Fibroblast of villous mesenchyme (primary cell): Measurements from ENCODE around the gene ADA. TPM values are rescaled to one million over a fixed set of nuclear protein-coding genes. Genes with fewer than 3 reads are reported as not detected.
"Not testable (repeated sequence)": the region's sequence is repeated elsewhere in the genome, so short reads cannot be mapped to it uniquely, and the experiment has no call there.

Source experiments
- DNase-seq: peaks from one replicate; pipeline ENCODE4 v3.0.0-alpha.2; 2010; ENCODE audit warnings: low read depth
- H3K4me3 ChIP-seq: 2 replicates; pipeline ENCODE4 v1.5.1; 2011; ENCODE audit warnings: low read depth, mild to moderate bottlenecking, low read length
- total RNA-seq: library from RNA; depleted of rRNA; stranded (reverse); fragments of >200 nt; gene quantifications from 2 replicates; pipeline ENCODE4 v1.2.3, GENCODE V29; 2012
- TF ChIP-seq, protein P1 (sequence below): IDR thresholded peaks from 2 replicates; pipeline ENCODE4 v1.5.1; 2012; ENCODE audit warnings: low read depth, mild to moderate bottlenecking, low read length; ENCODE audit not compliant: insufficient read depth

The ADA gene
- total RNA-seq, 1 donor, result 10.4 TPM

DNA sequence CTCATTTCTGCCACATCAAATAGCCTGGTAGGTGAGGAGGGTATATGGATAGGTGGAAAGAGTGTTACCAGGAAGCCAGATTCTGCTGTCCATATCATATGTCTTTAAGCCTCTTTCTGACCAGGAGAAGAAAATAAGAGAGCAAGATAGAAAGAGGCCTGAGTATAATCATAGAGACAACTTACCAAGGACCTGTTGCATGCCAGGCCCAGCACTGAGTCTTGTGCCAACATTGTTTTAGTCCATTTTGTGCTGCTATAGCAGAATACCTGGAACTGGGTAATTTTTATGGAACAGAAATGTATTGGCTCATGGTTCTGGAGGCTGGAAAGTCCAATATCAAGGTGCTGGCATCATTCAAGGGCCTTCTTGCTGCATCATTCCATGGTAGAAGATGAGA is 7.3 kb upstream of the ADA start:
- no peak for DNase-seq
- H3K4me3 ChIP-seq, result no peak overlapping the region
- TF ChIP-seq, protein P1, sequence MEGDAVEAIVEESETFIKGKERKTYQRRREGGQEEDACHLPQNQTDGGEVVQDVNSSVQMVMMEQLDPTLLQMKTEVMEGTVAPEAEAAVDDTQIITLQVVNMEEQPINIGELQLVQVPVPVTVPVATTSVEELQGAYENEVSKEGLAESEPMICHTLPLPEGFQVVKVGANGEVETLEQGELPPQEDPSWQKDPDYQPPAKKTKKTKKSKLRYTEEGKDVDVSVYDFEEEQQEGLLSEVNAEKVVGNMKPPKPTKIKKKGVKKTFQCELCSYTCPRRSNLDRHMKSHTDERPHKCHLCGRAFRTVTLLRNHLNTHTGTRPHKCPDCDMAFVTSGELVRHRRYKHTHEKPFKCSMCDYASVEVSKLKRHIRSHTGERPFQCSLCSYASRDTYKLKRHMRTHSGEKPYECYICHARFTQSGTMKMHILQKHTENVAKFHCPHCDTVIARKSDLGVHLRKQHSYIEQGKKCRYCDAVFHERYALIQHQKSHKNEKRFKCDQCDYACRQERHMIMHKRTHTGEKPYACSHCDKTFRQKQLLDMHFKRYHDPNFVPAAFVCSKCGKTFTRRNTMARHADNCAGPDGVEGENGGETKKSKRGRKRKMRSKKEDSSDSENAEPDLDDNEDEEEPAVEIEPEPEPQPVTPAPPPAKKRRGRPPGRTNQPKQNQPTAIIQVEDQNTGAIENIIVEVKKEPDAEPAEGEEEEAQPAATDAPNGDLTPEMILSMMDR, result no peak

DNA sequence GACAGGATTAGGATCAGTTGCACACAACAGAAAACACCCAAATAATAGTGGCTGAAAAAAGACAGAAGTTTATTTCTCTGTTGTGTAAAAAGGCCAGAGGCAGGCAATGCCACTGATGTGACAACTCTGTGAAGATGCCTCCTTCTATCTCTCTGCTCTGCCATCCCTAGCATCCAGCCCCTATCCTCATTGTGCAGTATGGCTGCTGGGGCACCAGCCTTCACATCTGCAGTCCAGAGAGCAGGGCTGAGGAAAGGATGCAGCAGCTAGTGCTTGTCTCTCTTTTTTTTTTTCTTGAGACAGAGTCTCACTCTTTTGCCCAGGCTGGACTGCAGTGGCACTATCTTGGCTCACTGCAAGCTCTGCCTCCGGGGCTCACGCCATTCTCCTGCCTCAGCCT is 6.4 kb upstream of the ADA start:
- DNase-seq, result no peak
- H3K4me3 ChIP-seq, result no peak overlapping the region
- TF ChIP-seq, protein P1, result no peak

DNA sequence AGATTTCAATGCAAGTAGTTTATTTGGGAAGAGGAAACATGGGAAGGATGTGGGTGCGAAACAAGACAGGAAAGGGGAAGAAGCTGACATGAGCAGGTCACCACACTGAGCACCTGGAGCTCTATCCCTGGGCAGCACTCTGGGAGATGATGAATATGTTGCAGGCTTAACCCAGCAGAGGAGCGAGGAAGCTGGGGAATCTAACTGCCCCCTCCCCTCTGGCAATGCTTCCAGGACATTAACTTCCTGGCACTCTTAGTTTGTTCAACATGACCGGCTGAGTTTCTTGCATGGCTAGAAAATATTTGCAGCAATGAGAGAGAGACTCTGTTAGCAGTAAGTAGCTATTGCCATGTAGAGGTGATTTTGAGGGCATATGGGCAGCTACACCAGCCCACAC is 4.9 kb upstream of the ADA start:
- no peak for DNase-seq
- TF ChIP-seq, protein P1, result no peak
- no peak overlapping the region for H3K4me3 ChIP-seq

DNA sequence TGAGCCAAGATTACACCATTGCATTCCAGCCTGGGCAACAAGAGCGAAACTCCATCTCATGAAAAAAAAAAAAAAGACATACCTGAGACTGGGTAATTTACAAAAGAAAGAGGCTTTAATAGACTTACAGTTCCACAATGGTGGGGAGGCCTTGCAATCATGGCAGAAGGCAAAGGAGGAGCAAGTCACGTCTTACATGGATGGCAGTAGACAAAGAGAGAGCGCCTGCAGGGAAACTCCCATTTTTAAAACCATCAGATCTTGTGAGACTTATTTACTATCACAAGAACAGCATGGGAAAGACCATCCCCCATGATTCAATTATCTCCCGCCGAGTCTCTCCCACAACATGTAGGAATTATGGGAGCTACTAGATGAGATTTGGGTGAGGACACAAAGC is 2.7 kb upstream of the ADA start:
- not testable (repeated sequence) for DNase-seq, H3K4me3 ChIP-seq

DNA sequence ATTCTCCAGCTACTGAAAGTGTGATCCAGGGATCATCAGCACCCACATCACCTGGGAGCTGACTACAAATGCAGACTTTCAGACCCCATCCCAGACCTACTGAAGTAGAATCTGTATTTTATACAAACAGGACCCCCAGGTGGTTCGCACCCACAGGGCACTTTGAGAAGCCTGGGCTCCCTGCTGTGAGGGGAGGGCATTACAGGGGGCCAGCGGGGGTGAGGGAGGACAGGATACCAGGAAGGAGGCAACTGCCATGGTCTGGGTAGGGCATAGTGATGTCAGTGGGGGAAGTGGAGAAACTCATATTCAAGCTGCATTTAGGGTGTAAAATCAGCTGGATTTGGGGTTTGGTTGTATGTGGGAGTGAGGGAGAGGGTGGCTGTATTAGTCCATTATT is 2.0 kb upstream of the ADA start:
- no peak overlapping the region for H3K4me3 ChIP-seq
- TF ChIP-seq, protein P1, result no peak
- no peak for DNase-seq

DNA sequence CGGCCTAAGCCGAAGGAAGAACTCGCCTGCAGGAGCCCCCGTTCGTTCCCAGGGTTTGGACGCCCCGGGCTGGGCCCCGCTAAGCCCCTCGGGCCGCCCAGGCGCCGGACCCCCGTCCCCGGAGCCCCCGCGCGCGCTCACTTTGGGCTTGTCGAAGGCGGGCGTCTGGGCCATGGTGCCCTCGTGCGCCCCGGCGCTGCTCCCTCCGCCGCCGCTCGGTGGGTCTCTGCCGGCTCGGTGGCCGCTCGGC is 140 bp downstream of the ADA start:
- TF ChIP-seq, protein P1, result no peak
- peak overlapping the region; percentile 76 for H3K4me3 ChIP-seq
- no peak for DNase-seq

DNA sequence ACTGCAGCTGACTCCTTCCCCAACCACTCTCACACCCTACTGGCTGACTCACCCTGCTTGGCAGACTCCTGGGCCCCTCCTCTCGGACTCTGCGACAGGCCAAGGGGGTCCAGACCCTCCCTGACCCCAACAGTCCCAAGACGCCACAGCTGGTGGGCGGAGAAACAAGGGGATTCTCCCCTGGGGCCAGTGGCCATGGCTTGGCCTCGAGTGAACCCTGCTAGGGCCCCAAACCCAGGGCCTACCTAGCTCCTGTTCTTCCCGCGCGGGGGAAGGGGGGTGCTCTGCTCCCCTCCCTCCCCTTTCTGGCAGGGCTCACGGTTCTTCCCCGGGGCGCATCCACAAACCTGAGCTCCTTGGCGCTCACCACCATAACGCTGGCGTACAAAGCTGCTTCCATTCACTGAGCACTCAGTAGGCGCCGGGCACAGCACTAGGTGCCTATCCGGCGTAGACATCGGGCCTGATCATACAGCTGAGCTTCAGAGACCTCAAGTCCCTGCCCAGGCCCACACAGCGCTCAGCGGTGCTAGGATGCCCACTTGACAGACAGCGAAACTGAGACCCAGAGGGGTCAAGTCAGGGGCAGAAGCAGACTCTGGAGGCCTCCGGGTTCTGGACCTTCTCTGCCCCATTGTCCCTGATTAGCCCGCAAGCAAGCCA is 597 bp downstream of the ADA start:
- peak overlapping the region; percentile 76 for H3K4me3 ChIP-seq
- DNase-seq, result no peak
- TF ChIP-seq, protein P1, result no peak
